HG03439 (cell line): ENCODE data around the gene USP9Y.
A peak's percentile ranks its signal among the peaks of the same experiment; 100 is the strongest.

Experiments used
- ATAC-seq: cut with Tn5 transposase; IDR thresholded peaks from one replicate; pipeline ENCODE4 v1.9.1; 2021; ENCODE audit warnings: mild to moderate bottlenecking, moderate library complexity; ENCODE audit not compliant: unreplicated experiment

USP9Y gene

GRCh38 chrY:12784521-12784920, 83.5 kb downstream of the USP9Y start:
- ATAC-seq: no peak

- no peak for ATAC-seq
These were observed 93.0 kb downstream of the USP9Y start for GRCh38 chrY:12793999-12794398.

DNA sequence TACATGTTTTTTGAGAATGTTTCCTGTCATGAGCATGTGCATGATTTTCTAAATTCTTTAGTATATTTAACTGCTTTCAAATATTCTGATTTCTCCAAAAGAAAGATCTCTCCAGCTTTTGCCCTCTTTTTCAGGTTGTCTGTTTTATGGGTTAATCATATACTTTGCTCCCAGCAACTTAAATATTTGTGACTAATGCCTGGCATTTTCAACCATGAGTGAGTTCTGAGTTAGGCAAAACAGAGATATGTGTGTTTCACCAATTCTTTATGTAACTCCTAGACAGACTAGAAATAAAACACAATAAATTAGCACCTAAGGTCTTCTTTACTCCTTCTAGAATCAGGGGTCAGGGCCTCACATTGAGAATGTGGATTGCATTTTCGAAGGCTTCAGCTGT, 107.0 kb downstream of the USP9Y start:
- no peak for ATAC-seq

DNA sequence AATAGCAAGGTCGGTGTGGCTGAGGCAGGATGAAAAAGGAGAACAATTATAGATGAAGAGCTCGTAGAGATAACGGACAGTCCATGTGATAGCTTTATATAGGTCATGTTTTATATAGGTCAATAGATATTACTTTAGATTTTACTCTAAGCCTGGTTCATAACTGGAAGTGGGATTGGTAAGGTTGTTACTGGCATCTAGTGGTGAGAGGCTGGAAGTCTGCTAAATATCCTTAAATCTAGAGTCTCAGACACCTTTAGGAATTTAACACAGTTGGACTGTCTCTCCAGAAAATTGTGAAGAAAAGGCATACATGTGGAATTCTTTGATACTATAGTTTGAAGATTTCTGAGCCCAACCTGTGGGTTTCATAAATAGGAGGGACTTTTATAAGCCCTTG, 108.0 kb downstream of the USP9Y start:
- ATAC-seq: no peak

DNA sequence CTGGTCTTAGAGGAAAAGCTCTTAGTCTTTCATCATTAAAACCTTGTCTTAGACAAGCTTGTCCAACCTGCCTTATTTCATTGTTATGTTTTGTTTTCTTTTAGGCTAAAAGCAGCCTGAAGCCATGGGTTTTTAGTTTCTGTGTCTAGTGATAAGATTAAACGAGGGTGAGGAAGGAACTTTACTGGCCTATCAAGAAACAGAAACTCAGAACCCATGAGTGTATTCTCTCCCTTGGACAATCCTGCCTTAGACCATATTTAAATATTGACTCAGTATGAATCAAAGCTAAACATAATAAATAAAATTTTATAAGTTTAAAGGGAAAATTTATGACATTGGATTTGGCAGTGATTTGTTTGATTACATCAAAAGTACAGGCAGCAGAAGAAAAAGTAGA, 122.4 kb downstream of the USP9Y start:
- ATAC-seq: no peak

DNA sequence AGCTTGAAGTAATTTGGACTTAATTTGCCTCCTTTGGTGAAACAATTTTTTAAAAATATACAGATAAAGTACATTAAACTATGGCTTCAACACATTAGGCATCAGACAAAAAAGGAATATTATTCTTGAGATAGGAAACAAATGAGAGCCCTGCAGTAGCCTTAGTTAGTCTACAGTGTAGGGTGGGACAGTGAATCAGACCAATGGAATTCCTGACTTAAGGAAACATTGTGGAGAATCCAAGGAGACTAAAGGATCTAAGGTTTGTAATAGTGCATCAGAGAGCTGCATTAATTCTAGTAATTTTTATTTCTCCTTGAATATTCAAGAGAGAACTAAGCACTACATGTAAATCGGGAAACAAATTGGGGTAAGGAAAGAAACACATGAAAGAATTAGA, 125.8 kb downstream of the USP9Y start:
- ATAC-seq: no peak

DNA sequence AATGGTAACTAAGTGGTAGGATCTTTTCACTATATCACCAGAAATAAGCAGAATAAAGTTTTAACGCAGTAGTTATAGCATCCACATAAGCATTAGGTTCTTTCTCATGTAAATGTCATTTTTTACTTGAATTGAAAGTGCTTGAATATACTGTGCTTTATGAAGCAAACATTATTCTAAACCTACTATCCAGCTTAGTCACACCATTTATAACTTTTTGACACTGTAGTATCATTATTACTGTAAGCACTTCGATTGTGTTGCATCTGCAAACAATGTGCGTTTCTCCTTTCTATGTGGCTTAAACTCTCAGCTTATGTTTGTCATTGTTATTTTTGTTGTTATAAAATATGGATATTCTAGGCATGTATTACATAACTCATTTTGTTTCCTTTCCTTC, 132.3 kb downstream of the USP9Y start:
- no peak for ATAC-seq

GRCh38 chrY:12837550-12837949, 136.5 kb downstream of the USP9Y start:
- no peak for ATAC-seq

DNA sequence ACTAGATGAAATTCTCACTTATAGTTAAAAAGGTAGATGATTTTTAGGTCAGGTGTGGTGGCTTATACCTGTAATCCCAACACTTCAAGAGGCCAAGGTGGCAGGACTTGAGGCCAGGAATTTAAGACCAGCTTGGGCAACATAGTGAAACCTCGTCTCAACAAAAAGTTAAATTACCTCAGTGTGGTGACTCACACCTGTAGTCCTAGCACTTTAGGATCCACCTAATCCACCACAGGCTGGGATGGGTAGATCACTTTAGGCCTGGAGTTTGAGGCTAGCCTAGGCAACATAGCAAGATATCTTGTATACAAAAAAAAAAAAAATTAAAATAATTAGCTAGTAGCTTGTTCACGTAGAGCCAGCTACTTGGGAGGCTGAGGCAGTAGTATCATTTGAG, 140.3 kb downstream of the USP9Y start:
- no peak for ATAC-seq

- ATAC-seq: no peak
These were observed 145.8 kb downstream of the USP9Y start for GRCh38 chrY:12846793-12847192.

- no peak for ATAC-seq
These were observed 154.8 kb downstream of the USP9Y start for GRCh38 chrY:12855791-12856275.

GRCh38 chrY:12867960-12868359, 166.9 kb downstream of the USP9Y start:
- ATAC-seq: no peak

GRCh38 chrY:12896973-12897372, 195.9 kb downstream of the USP9Y start:
- no peak for ATAC-seq

DNA sequence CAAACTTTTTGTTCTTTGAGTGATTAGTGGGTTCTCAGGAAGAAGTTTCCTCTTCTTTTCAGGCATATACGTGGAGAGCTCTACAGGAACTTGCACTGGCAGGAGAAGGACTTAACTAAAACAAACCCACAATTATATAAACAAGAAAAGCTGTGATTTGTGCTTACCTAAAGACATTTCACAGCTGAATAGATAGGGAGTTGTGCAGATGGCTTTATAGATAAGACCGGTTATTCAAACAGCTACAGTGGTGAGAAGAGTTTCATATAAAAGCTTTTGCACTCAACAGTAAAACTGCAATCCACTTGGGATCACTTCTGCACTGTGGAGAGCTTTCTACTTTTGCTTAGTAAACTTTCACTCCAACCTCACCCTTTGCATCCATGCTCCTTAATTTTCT, 197.6 kb downstream of the USP9Y start:
- no peak for ATAC-seq

DNA sequence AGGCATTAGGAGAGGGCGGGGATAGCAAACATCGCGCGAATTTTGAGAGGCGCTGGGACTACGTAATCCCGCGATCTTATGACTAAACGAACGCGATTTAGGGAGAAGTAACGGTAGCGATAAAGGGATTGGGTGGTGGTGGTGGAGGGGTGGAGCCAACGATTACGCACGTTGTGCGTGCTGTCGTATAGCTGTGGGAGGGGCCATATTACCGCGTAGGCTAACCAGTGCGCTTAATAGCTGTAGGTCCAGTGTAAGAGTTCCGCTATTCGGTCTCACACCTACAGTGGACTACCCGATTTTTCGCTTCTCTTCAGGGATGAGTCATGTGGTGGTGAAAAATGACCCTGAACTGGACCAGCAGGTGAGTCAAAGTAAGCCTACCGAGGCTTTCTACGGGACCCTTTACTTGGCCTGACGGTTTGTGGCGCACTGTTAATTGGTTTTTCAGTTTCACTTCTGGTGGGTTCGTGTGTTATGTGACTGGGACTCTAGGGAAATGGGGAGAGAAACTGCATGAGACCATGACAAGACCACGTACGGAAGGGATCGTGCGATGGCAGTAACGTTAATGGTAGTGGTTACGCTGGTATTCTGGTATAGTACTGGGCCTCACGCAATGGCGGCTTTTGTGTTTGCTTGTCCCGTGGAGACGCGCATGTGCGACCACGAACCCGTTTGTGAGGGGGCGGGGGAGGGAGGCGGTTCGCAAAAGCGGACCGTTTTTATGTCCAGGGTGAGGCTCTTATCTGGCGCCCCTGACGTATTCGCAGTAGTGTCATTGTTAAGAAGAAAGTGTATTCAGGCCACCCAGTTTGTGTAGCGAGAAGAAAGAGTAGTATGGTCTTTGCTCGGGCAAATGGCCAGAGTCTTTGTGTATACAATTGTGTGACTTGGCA, 203.8 kb downstream of the USP9Y start, which contains the start of gene DDX3Y:
DDX3Y (plus strand) TSS at position 251 of the 899 bp plus-strand sequence; CDS start at position 320, 69 bp downstream.
- peak; percentile 96 for ATAC-seq

- ATAC-seq: peak; percentile 43
These were observed 204.5 kb downstream of the USP9Y start for GRCh38 chrY:12905517-12905872.

- no peak for ATAC-seq
These were observed 204.9 kb downstream of the USP9Y start for GRCh38 chrY:12905895-12906294.
